Neural progenitor cell (in vitro differentiated cells): ENCODE measurements around the gene ZFP69B. TPM values are rescaled to one million over a fixed set of nuclear protein-coding genes. Genes with fewer than 3 reads are reported as not detected.

ENCODE experiments used
- DNase-seq: peaks from one replicate; pipeline ENCODE4 v3.0.0-alpha.2; 2016; ENCODE audit warnings: low spot score
- H2AFZ ChIP-seq: fragments of 200-600 bp; sonication (generic); replicated peaks from 2 replicates; pipeline ENCODE4 v1.6.1; 2016; ENCODE audit warnings: antibody characterized with exemption
- H3F3A ChIP-seq: fragments of 200-600 bp; sonication (generic); 2 replicates; pipeline ENCODE4 v1.6.1; 2016; ENCODE audit warnings: antibody characterized with exemption, low read depth
- H3K27ac ChIP-seq: fragments of 200-600 bp; sonication (generic); 2 replicates; pipeline ENCODE4 v1.5.1; 2016; ENCODE audit warnings: mild to moderate bottlenecking
- H3K27me3 ChIP-seq: fragments of 200-600 bp; sonication (generic); 2 replicates; pipeline ENCODE4 v1.6.1; 2016; ENCODE audit warnings: mild to moderate bottlenecking, moderate library complexity
- H3K36me3 ChIP-seq: fragments of 200-600 bp; sonication (generic); 2 replicates; pipeline ENCODE4 v1.5.1; 2016
- H3K4me1 ChIP-seq: fragments of 200-600 bp; sonication (generic); 2 replicates; pipeline ENCODE4 v1.6.1; 2016; ENCODE audit warnings: mixed run types
- H3K4me2 ChIP-seq: fragments of 200-600 bp; sonication (generic); 2 replicates; pipeline ENCODE4 v1.6.1; 2016
- H3K4me3 ChIP-seq: fragments of 200-600 bp; sonication (generic); 2 replicates; pipeline ENCODE4 v1.5.1; 2016
- H3K79me2 ChIP-seq: fragments of 200-600 bp; sonication (generic); 2 replicates; pipeline ENCODE4 v1.6.1; 2016; ENCODE audit warnings: low read depth
- H3K9ac ChIP-seq: fragments of 200-600 bp; sonication (generic); 2 replicates; pipeline ENCODE4 v1.6.1; 2016
- H3K9me3 ChIP-seq: fragments of 200-600 bp; sonication (generic); 2 replicates; pipeline ENCODE4 v1.5.1; 2016; ENCODE audit warnings: low read depth
- H4K20me1 ChIP-seq: fragments of 200-600 bp; sonication (generic); 2 replicates; pipeline ENCODE4 v1.6.1; 2016; ENCODE audit warnings: low read depth
- H3K27ac Mint-ChIP-seq: 3 replicates; pipeline ENCODE4 v1.8.0; 2021; ENCODE audit warnings: mixed read lengths
- H3K27me3 Mint-ChIP-seq: 2 replicates; pipeline ENCODE4 v1.8.0; 2022; ENCODE audit warnings: low read depth, mild to moderate bottlenecking, inconsistent platforms, moderate library complexity, mixed read lengths; ENCODE audit not compliant: insufficient read depth
- H3K36me3 Mint-ChIP-seq: 3 replicates; pipeline ENCODE4 v1.8.0; 2021; ENCODE audit warnings: mixed read lengths
- H3K4me1 Mint-ChIP-seq: 3 replicates; pipeline ENCODE4 v1.8.0; 2021; ENCODE audit warnings: mixed read lengths
- H3K4me3 Mint-ChIP-seq: 3 replicates; pipeline ENCODE4 v1.8.0; 2021; ENCODE audit warnings: mild to moderate bottlenecking, moderate library complexity, mixed read lengths
- H3K9me3 Mint-ChIP-seq: 3 replicates; pipeline ENCODE4 v1.8.0; 2020; ENCODE audit warnings: mixed read lengths
- EZH2 ChIP-seq: fragments of 200-600 bp; sonication (generic); IDR thresholded peaks from 2 replicates; pipeline ENCODE4 v1.6.1; 2017; ENCODE audit warnings: antibody characterized with exemption, mild to moderate bottlenecking, moderate library complexity
- EZH2phosphoT487 ChIP-seq: fragments of 200-600 bp; sonication (generic); IDR thresholded peaks from 2 replicates; pipeline ENCODE4 v1.6.1; 2017; ENCODE audit warnings: antibody characterized with exemption
- total RNA-seq: library from RNA; depleted of rRNA; stranded (reverse); fragments of >200 nt; gene quantifications from 2 replicates; pipeline ENCODE4 v1.2.3, GENCODE V29; 2015; ENCODE audit warnings: low replicate concordance
- TF ChIP-seq, protein P1 (sequence below): fragments of 200-600 bp; sonication (generic); IDR thresholded peaks from 2 replicates; pipeline ENCODE4 v1.5.1; 2017; ENCODE audit warnings: antibody characterized with exemption, mild to moderate bottlenecking

Gene ZFP69B
- total RNA-seq, 1 donor from 2014 or later: 17.1 TPM

DNA sequence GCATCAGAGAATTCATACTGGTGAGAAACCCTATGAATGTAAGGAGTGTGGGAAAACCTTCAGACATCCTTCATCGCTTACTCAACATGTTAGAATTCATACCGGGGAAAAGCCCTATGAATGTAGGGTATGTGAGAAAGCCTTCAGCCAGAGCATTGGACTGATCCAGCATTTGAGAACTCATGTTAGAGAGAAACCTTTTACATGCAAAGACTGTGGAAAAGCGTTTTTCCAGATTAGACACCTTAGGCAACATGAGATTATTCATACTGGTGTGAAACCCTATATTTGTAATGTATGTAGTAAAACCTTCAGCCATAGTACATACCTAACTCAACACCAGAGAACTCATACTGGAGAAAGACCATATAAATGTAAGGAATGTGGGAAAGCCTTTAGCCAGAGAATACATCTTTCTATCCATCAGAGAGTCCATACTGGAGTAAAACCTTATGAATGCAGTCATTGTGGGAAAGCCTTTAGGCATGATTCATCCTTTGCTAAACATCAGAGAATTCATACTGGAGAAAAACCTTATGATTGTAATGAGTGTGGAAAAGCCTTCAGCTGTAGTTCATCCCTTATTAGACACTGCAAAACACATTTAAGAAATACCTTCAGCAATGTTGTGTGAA lies 12.8 kb downstream of the ZFP69B start:
- H3K9me3 Mint-ChIP-seq: peaks cover 81% of the 10 kb centered on the region
- Histone ChIP-seq H3K36me3 (peaks cover 76% of the 10 kb centered on the region), H3K27me3 (no peaks in the 10 kb centered on the region), H3K4me2 (no peak overlapping the region), H3K4me3 (no peak overlapping the region), H3K4me1 (no peaks in the 10 kb centered on the region), H2AFZ (no peak overlapping the region), H3K27ac (no peak overlapping the region), H3K9ac (no peak overlapping the region), H3K9me3 (peaks cover 90% of the 10 kb centered on the region), H4K20me1 (no peaks in the 10 kb centered on the region), H3K79me2 (no peaks in the 10 kb centered on the region), H3F3A (peaks cover 10% of the 10 kb centered on the region)
- H3K36me3 Mint-ChIP-seq: peaks cover 77% of the 10 kb centered on the region
- TF ChIP-seq EZH2 (no peak), EZH2phosphoT487 (no peak)
- TF ChIP-seq, protein P1, sequence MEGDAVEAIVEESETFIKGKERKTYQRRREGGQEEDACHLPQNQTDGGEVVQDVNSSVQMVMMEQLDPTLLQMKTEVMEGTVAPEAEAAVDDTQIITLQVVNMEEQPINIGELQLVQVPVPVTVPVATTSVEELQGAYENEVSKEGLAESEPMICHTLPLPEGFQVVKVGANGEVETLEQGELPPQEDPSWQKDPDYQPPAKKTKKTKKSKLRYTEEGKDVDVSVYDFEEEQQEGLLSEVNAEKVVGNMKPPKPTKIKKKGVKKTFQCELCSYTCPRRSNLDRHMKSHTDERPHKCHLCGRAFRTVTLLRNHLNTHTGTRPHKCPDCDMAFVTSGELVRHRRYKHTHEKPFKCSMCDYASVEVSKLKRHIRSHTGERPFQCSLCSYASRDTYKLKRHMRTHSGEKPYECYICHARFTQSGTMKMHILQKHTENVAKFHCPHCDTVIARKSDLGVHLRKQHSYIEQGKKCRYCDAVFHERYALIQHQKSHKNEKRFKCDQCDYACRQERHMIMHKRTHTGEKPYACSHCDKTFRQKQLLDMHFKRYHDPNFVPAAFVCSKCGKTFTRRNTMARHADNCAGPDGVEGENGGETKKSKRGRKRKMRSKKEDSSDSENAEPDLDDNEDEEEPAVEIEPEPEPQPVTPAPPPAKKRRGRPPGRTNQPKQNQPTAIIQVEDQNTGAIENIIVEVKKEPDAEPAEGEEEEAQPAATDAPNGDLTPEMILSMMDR: no peak
- H3K4me1 Mint-ChIP-seq: no peaks in the 10 kb centered on the region
- H3K27me3 Mint-ChIP-seq: peaks cover 2% of the 10 kb centered on the region
- no peak overlapping the region for H3K27ac Mint-ChIP-seq
- no peak for DNase-seq
- no peak overlapping the region for H3K4me3 Mint-ChIP-seq

DNA sequence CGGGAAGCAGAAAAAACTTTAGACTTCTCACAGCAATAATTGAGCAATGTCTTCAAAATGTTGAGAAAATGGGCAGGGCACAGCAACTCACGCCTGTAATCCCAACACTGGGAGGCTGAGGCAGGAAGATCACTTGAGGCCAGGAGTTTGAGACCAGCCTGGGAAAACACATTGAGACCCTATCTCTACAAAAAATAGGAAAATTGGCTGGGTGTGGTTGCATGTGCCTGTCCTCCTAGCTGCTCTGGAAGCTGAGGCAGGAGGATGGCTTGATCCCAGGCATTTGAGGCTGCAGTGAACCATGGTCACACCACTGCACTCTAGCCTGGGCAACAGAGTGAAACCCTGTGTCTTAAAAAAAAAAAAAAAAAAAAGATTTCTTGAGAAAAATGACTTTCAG lies 19.1 kb downstream of the ZFP69B start:
- H3K4me1 Mint-ChIP-seq: no peaks in the 10 kb centered on the region

DNA sequence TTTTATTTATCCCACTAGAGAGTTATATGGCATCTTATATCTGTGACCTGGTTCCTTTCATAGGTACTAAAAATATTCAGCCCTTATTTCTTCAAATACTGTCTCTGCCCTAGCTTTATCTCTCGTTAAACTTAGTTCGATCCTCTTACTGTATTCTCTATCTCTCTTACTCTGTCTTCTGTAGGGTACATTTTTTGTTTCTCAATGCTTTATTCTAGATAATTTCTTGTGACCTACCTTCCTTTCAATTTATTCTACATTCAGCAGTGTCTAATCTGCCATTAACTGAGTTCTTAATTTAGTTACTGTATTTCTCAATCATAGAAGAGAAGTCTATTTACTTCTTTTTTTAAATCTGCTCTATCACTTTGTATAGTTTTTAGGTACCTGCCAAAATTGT lies 25.0 kb downstream of the ZFP69B start:
- H3K4me2 ChIP-seq: no peak overlapping the region
- H4K20me1 ChIP-seq: no peaks in the 10 kb centered on the region
- H3K9me3 Mint-ChIP-seq: peaks cover 63% of the 10 kb centered on the region
- H3K27me3 Mint-ChIP-seq: no peaks in the 10 kb centered on the region
- H3K4me3 Mint-ChIP-seq: no peak overlapping the region
- no peak overlapping the region for H3K9ac ChIP-seq
- no peaks in the 10 kb centered on the region for H3K27me3 ChIP-seq
- no peak for TF ChIP-seq EZH2phosphoT487
- TF ChIP-seq, protein P1: no peak
- TF ChIP-seq EZH2: no peak
- no peaks in the 10 kb centered on the region for H3K79me2 ChIP-seq
- H3K27ac Mint-ChIP-seq: no peak overlapping the region
- no peak overlapping the region for H3K27ac ChIP-seq
- H2AFZ ChIP-seq: no peak overlapping the region
- peaks cover 9% of the 10 kb centered on the region for H3K4me1 ChIP-seq
- H3K9me3 ChIP-seq: peaks cover 19% of the 10 kb centered on the region
- H3K4me3 ChIP-seq: no peak overlapping the region
- H3K36me3 Mint-ChIP-seq: peaks cover 24% of the 10 kb centered on the region
- no peak for DNase-seq
- H3F3A ChIP-seq: peaks cover 10% of the 10 kb centered on the region
- H3K36me3 ChIP-seq: no peaks in the 10 kb centered on the region
- peaks cover 7% of the 10 kb centered on the region for H3K4me1 Mint-ChIP-seq

More for the DNA sequence above, 19.1 kb downstream of the ZFP69B start:
- no peak for TF ChIP-seq EZH2
- TF ChIP-seq, protein P1: no peak
- H3K27ac Mint-ChIP-seq: no peak overlapping the region
- no peak for DNase-seq
- no peak overlapping the region for H3K4me2 ChIP-seq
- no peaks in the 10 kb centered on the region for H3K79me2 ChIP-seq
- H3K27me3 ChIP-seq: no peaks in the 10 kb centered on the region
- no peak overlapping the region for H3K9ac ChIP-seq
- H3K4me3 ChIP-seq: no peak overlapping the region
- H3F3A ChIP-seq: no peaks in the 10 kb centered on the region
- peaks cover 45% of the 10 kb centered on the region for H3K9me3 ChIP-seq
- H3K27ac ChIP-seq: no peak overlapping the region
- H3K27me3 Mint-ChIP-seq: peaks cover 4% of the 10 kb centered on the region
- no peak overlapping the region for H2AFZ ChIP-seq
- peaks cover 77% of the 10 kb centered on the region for H3K9me3 Mint-ChIP-seq
- peaks cover 52% of the 10 kb centered on the region for H3K36me3 Mint-ChIP-seq
- no peaks in the 10 kb centered on the region for H3K4me1 ChIP-seq
- H3K4me3 Mint-ChIP-seq: no peak overlapping the region
- no peaks in the 10 kb centered on the region for H4K20me1 ChIP-seq
- H3K36me3 ChIP-seq: peaks cover 23% of the 10 kb centered on the region
